IPS-18c (cell line): ENCODE measurements around the gene RAB43.
"Not testable (repeated sequence)": the region's sequence is repeated elsewhere in the genome, so short reads cannot be mapped to it uniquely, and the experiment has no call there.

Experiments
- H3K4me3 ChIP-seq: 2 replicates; pipeline ENCODE4 v1.7.0; 2013; ENCODE audit warnings: low read depth, mild to moderate bottlenecking, low read length, moderate library complexity; ENCODE audit not compliant: insufficient read depth
- H3K9me3 ChIP-seq: one replicate; pipeline ENCODE4 v1.6.1; 2013; ENCODE audit warnings: mild to moderate bottlenecking, low read length, moderate library complexity; ENCODE audit not compliant: control insufficient read depth, insufficient read depth

The RAB43 gene

GRCh38 chr3:129105862-129106261 lies 15.7 kb downstream of the RAB43 start:
- H3K4me3 ChIP-seq = no peak overlapping the region
- H3K9me3 ChIP-seq = no peaks in the 10 kb centered on the region

- no peak overlapping the region for H3K4me3 ChIP-seq
These were observed 17.0 kb downstream of the RAB43 start for GRCh38 chr3:129104498-129105079.

GRCh38 chr3:129104051-129104450 lies 17.6 kb downstream of the RAB43 start:
- Histone ChIP-seq H3K4me3 (no peak overlapping the region), H3K9me3 (no peaks in the 10 kb centered on the region)

More at GRCh38 chr3:129104498-129105079, 17.0 kb downstream of the RAB43 start:
- H3K9me3 ChIP-seq = no peaks in the 10 kb centered on the region

GRCh38 chr3:129103296-129103695 lies 18.3 kb downstream of the RAB43 start:
- Histone ChIP-seq H3K4me3 (no peak overlapping the region), H3K9me3 (no peaks in the 10 kb centered on the region)

GRCh38 chr3:129101370-129102138 lies 20.1 kb downstream of the RAB43 start:
- no peak overlapping the region for H3K4me3 ChIP-seq

GRCh38 chr3:129100274-129100673 lies 21.3 kb downstream of the RAB43 start:
- Histone ChIP-seq H3K4me3 (no peak overlapping the region), H3K9me3 (no peaks in the 10 kb centered on the region)

More at GRCh38 chr3:129101370-129102138, 20.1 kb downstream of the RAB43 start:
- H3K9me3 ChIP-seq = no peaks in the 10 kb centered on the region

GRCh38 chr3:129095285-129095684 lies 26.3 kb downstream of the RAB43 start:
- no peak overlapping the region for H3K4me3 ChIP-seq
- no peaks in the 10 kb centered on the region for H3K9me3 ChIP-seq

GRCh38 chr3:129088312-129088711 lies 33.3 kb downstream of the RAB43 start:
- not testable (repeated sequence) for H3K9me3 ChIP-seq, H3K4me3 ChIP-seq

- H3K4me3 ChIP-seq, H3K9me3 ChIP-seq: not testable (repeated sequence)
These were observed 33.7 kb downstream of the RAB43 start for GRCh38 chr3:129087904-129088303.

GRCh38 chr3:129087138-129087702 lies 34.4 kb downstream of the RAB43 start:
- Histone ChIP-seq H3K9me3 (no peaks in the 10 kb centered on the region), H3K4me3 (no peak overlapping the region)

- no peak overlapping the region for H3K4me3 ChIP-seq
- H3K9me3 ChIP-seq = no peaks in the 10 kb centered on the region
These were observed 35.8 kb downstream of the RAB43 start for GRCh38 chr3:129085818-129086217.

GRCh38 chr3:129085165-129085715 lies 36.4 kb downstream of the RAB43 start:
- Histone ChIP-seq H3K4me3 (no peak overlapping the region), H3K9me3 (no peaks in the 10 kb centered on the region)

GRCh38 chr3:129084501-129084900 lies 37.1 kb downstream of the RAB43 start:
- Histone ChIP-seq H3K9me3 (no peaks in the 10 kb centered on the region), H3K4me3 (no peak overlapping the region)

GRCh38 chr3:129082026-129082425 lies 39.6 kb downstream of the RAB43 start:
- H3K4me3 ChIP-seq = no peak overlapping the region
- H3K9me3 ChIP-seq = no peaks in the 10 kb centered on the region

GRCh38 chr3:129081503-129081902 lies 40.1 kb downstream of the RAB43 start:
- Histone ChIP-seq H3K4me3 (no peak overlapping the region), H3K9me3 (no peaks in the 10 kb centered on the region)

GRCh38 chr3:129078510-129078909 lies 43.1 kb downstream of the RAB43 start:
- Histone ChIP-seq H3K4me3 (no peak overlapping the region), H3K9me3 (no peaks in the 10 kb centered on the region)

- no peaks in the 10 kb centered on the region for H3K9me3 ChIP-seq
- no peak overlapping the region for H3K4me3 ChIP-seq
These were observed 44.4 kb downstream of the RAB43 start for GRCh38 chr3:129077222-129077621.
